ENCODE results near the gene DDX3X. TPM values are rescaled to one million over a fixed set of nuclear protein-coding genes. Genes with fewer than 3 reads are reported as not detected.

DDX3X gene
- total RNA-seq (2022; extraction: Qiagen RNA extraction; ENCODE audit: low read depth) = 152 to 328 TPM (median 189 TPM) in 5 replicates

DNA sequence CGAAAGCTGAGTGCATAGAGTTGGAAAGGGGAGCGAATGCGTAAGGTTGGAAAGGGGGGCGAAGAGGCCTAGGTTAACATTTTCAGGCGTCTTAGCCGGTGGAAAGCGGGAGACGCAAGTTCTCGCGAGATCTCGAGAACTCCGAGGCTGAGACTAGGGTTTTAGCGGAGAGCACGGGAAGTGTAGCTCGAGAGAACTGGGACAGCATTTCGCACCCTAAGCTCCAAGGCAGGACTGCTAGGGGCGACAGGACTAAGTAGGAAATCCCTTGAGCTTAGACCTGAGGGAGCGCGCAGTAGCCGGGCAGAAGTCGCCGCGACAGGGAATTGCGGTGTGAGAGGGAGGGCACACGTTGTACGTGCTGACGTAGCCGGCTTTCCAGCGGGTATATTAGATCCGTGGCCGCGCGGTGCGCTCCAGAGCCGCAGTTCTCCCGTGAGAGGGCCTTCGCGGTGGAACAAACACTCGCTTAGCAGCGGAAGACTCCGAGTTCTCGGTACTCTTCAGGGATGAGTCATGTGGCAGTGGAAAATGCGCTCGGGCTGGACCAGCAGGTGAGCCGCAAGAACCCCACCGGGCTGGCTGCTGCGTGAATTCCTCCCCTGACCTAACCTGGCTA lies at the start of gene DDX3X:
TSS of gene DDX3X (plus strand) at position 419 of the 619 bp plus-strand sequence. CDS start at position 510, 91 bp downstream.

Other genes with a start within 250 kb of the DDX3X start
- gene USP9X, start 248.7 kb upstream of the DDX3X start, total RNA-seq (2022; extraction: Qiagen RNA extraction; ENCODE audit: low read depth) = 25.1 to 38.5 TPM (median 28.9 TPM) in 5 replicates
- gene NYX, start 113.2 kb downstream of the DDX3X start, total RNA-seq (2022; extraction: Qiagen RNA extraction; ENCODE audit: low read depth) = not detected in 5 replicates